ES-I3 (cell line): ENCODE data around the gene PRELP.

Experiments
- H3K36me3 ChIP-seq: 2 replicates; pipeline ENCODE4 v1.6.1; 2013; ENCODE audit warnings: mild to moderate bottlenecking, low read length, control low read depth, moderate library complexity; ENCODE audit not compliant: insufficient read depth
- H3K4me1 ChIP-seq: 2 replicates; pipeline ENCODE4 v1.6.1; 2013; ENCODE audit warnings: mild to moderate bottlenecking, control low read depth, low read length; ENCODE audit not compliant: insufficient read depth
- H3K9ac ChIP-seq: 2 replicates; pipeline ENCODE4 v1.6.1; 2013; ENCODE audit warnings: low read depth, mild to moderate bottlenecking, low read length, moderate library complexity
- H3K9me3 ChIP-seq: 2 replicates; pipeline ENCODE4 v1.6.1; 2013; ENCODE audit warnings: mild to moderate bottlenecking, low read length, moderate library complexity; ENCODE audit not compliant: control insufficient read depth, insufficient read depth

PRELP gene

DNA sequence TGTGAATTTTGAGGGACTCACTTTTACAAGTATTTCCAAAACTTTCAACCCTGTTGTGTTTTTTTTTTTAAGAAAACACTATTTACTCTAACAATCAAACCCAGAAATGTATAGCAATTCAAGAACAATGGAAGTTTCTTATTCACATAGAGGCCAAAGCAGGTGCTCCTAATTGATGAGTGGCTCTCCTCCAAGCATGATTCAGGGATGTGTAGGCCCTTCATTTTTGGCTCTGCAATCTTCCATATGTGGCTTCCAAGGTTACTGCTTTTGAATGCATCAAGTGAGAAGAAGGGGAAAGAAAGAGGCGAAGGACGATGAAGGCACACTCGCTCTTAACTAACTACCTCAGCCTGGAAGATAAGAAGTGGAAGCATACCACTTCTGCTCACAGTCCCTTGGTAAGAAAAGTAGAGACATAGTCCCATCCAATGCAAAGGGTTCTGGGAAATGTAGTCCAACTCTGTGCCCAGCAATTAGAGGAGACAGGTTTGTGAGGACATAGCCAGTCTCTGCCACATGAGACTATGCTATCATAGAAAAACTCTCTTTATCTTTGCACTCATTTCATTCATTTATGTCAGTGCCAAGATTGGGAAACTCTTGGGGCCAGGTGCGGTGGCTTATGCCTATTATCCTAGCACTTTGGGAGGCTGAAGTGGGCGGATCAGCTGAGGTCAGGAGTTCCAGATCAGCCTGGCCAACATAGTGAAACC, 64.4 kb downstream of the PRELP start:
- peaks cover 4% of the 10 kb centered on the region for H3K4me1 ChIP-seq
- H3K9me3 ChIP-seq = no peaks in the 10 kb centered on the region
- no peaks in the 10 kb centered on the region for H3K36me3 ChIP-seq

More for the DNA sequence above, 64.4 kb downstream of the PRELP start:
- H3K9ac ChIP-seq = no peak overlapping the region
